ENCODE measurements around the gene PHF19.

The PHF19 gene

GRCh38 chr9:120846906-120847305 lies 30.1 kb downstream of the PHF19 start:
- DNase-seq, result no peak

- no peak for DNase-seq
Measured at GRCh38 chr9:120846251-120846889, 30.6 kb downstream of the PHF19 start.

GRCh38 chr9:120845255-120845654 lies 31.7 kb downstream of the PHF19 start:
- DNase-seq, result no peak

- DNase-seq, result peak; percentile 80 to 85
Measured at GRCh38 chr9:120842685-120843485, 34.1 kb downstream of the PHF19 start, which contains the start of gene PSMD5. TSS of gene PSMD5 (minus strand) at chr9:120842922. CDS start at chr9:120842909, 13 bp downstream.

- DNase-seq, result no peak
Measured at GRCh38 chr9:120841930-120842684, 34.9 kb downstream of the PHF19 start.

- DNase-seq, result no peak
Measured at GRCh38 chr9:120839146-120839545, 37.8 kb downstream of the PHF19 start.

GRCh38 chr9:120837921-120838320 lies 39.1 kb downstream of the PHF19 start:
- no peak for DNase-seq

GRCh38 chr9:120833325-120833724 lies 43.7 kb downstream of the PHF19 start:
- no peak for DNase-seq

- DNase-seq, result no peak
Measured at GRCh38 chr9:120832807-120833206, 44.2 kb downstream of the PHF19 start.

- DNase-seq, result no peak
Measured at GRCh38 chr9:120830865-120831264, 46.1 kb downstream of the PHF19 start.

GRCh38 chr9:120830151-120830550 lies 46.8 kb downstream of the PHF19 start:
- no peak for DNase-seq

GRCh38 chr9:120829650-120830049 lies 47.3 kb downstream of the PHF19 start:
- DNase-seq, result no peak

- DNase-seq, result no peak
Measured at GRCh38 chr9:120820095-120820494, 56.9 kb downstream of the PHF19 start.

GRCh38 chr9:120818595-120818994 lies 58.4 kb downstream of the PHF19 start:
- no peak for DNase-seq

GRCh38 chr9:120815075-120815474 lies 61.9 kb downstream of the PHF19 start:
- DNase-seq, result no peak

- DNase-seq, result no peak
Measured at GRCh38 chr9:120808931-120809330, 68.1 kb downstream of the PHF19 start.

GRCh38 chr9:120807607-120808379 lies 69.2 kb downstream of the PHF19 start:
- no peak for DNase-seq
